H1 (cell line): ENCODE results near the gene ZNF683. TPM values are rescaled to one million over a fixed set of nuclear protein-coding genes. Genes with fewer than 3 reads are reported as not detected.

ENCODE experiments used
- CTCF ChIA-PET: fragments of 300-600 bp; sonication (Branson Sonifier 250); formaldehyde crosslinking; loops from one replicate; lab custom pipeline; 2021; ENCODE audit not compliant: partially characterized antibody; lab: Charles Lee
- POLR2A ChIA-PET: fragments of 300-600 bp; sonication (Branson Sonifier 250); formaldehyde crosslinking; loops from one replicate; lab custom pipeline; 2021; ENCODE audit warnings: inconsistent platforms; ENCODE audit not compliant: partially characterized antibody; lab: Charles Lee
- DNase-seq, 2 experiments: peaks; one replicate each; pipeline versions ENCODE4 v3.0.0 to v3.0.0-alpha.2; 2010 to 2022; ENCODE audit warnings: low spot score in 2 of 2, low read depth in 1 of 2, mixed read lengths in 1 of 2
- FAIRE-seq: peaks from 2 replicates; lab custom pipeline; 2011; peaks lifted over from hg19 to GRCh38; lab: Jason Lieb, UNC
- H2AFZ ChIP-seq: 2 replicates; pipeline ENCODE4 v1.8.1; 2012; ENCODE audit warnings: low read length, inconsistent platforms
- H2AK5ac ChIP-seq: 2 replicates; pipeline ENCODE4 v1.6.1; 2013; ENCODE audit warnings: low read depth, low read length
- H2BK120ac ChIP-seq: replicated peaks from 2 replicates; pipeline ENCODE3; 2013; ENCODE audit warnings: low read depth, low read length, inconsistent platforms
- H2BK12ac ChIP-seq: 2 replicates; pipeline ENCODE4 v1.6.1; 2013; ENCODE audit warnings: low read depth, low read length
- H2BK15ac ChIP-seq: 2 replicates; pipeline ENCODE4 v1.6.1; 2013; ENCODE audit warnings: low read length
- H2BK20ac ChIP-seq: 2 replicates; pipeline ENCODE4 v1.6.1; 2013; ENCODE audit warnings: low read length
- H2BK5ac ChIP-seq: 2 replicates; pipeline ENCODE4 v1.6.1; 2013; ENCODE audit warnings: low read depth, low read length
- H3K14ac ChIP-seq: 2 replicates; pipeline ENCODE4 v1.6.1; 2013; ENCODE audit warnings: inconsistent platforms; ENCODE audit not compliant: insufficient read length
- H3K18ac ChIP-seq: 2 replicates; pipeline ENCODE4 v1.6.1; 2013; ENCODE audit warnings: low read length; ENCODE audit errors: extremely low read depth
- H3K23ac ChIP-seq: 2 replicates; pipeline ENCODE4 v1.6.1; 2013; ENCODE audit warnings: inconsistent platforms; ENCODE audit not compliant: insufficient read length
- H3K23me2 ChIP-seq: 2 replicates; pipeline ENCODE4 v1.6.1; 2013; ENCODE audit warnings: low read depth, low read length
- H3K27ac ChIP-seq: 2 replicates; pipeline ENCODE4 v1.6.1; 2011; ENCODE audit warnings: low read depth, low read length, inconsistent platforms
- H3K27me3 ChIP-seq, 4 experiments: replicated peaks in 1 of 4; 1 replicate in 1 of 4; 2 replicates in 3 of 4; pipeline versions ENCODE4 v1.6.1 to v1.8.1; 2011 to 2013; ENCODE audit warnings: low read length in 3 of 4, mild to moderate bottlenecking in 3 of 4, inconsistent platforms in 2 of 4, mixed read lengths in 2 of 4, moderate library complexity in 1 of 4; ENCODE audit not compliant: control insufficient read depth in 3 of 4, insufficient read depth in 3 of 4; ENCODE audit errors: extremely low read depth in 1 of 4
- H3K36me3 ChIP-seq, 4 experiments: 2 replicates each; pipeline versions ENCODE4 v1.6.1 to v1.8.1; 2011 to 2013; ENCODE audit warnings: mild to moderate bottlenecking in 4 of 4, low read length in 3 of 4, moderate library complexity in 2 of 4, control low read depth in 1 of 4, inconsistent platforms in 1 of 4; ENCODE audit not compliant: insufficient read depth in 4 of 4, control insufficient read depth in 2 of 4
- H3K4ac ChIP-seq: replicated peaks from 2 replicates; pipeline ENCODE3; 2013; ENCODE audit warnings: low read length, low read depth, mixed read lengths, inconsistent platforms; ENCODE audit not compliant: insufficient read length
- H3K4me1 ChIP-seq, 4 experiments: replicated peaks in 1 of 4; 1 replicate in 1 of 4; 2 replicates in 3 of 4; pipeline versions ENCODE4 v1.6.1 to v1.8.1; 2011 to 2013; ENCODE audit warnings: low read length in 3 of 4, inconsistent platforms in 2 of 4, mixed read lengths in 1 of 4; ENCODE audit not compliant: insufficient read depth in 4 of 4, control insufficient read depth in 3 of 4
- H3K4me2 ChIP-seq, 2 experiments: 2 replicates each; pipeline versions ENCODE4 v1.6.1 to v1.8.1; 2011 to 2013; ENCODE audit warnings: low read depth in 2 of 2, low read length in 2 of 2, control low read depth in 1 of 2, inconsistent platforms in 1 of 2, mild to moderate bottlenecking in 1 of 2; ENCODE audit not compliant: insufficient read depth in 1 of 2
- H3K4me3 ChIP-seq, 4 experiments: fragments of 200-600, 300-600 bp in 1 of 4; sonication (generic), shearing (Covaris generic), sonication (Bioruptor Twin) in 1 of 4; 2 replicates each; pipeline versions ENCODE4 v1.5.1 to v1.8.1; 2011 to 2016; ENCODE audit warnings: low read length in 4 of 4, low read depth in 3 of 4, control low read depth in 2 of 4, inconsistent platforms in 2 of 4, mild to moderate bottlenecking in 2 of 4, mixed read lengths in 1 of 4, moderate library complexity in 1 of 4; ENCODE audit not compliant: insufficient read depth in 2 of 4; ENCODE audit errors: extremely low read depth in 1 of 4
- H3K56ac ChIP-seq: replicated peaks from 2 replicates; pipeline ENCODE3; 2013; ENCODE audit warnings: low read depth, mild to moderate bottlenecking, mixed read lengths, low read length, inconsistent platforms; ENCODE audit not compliant: insufficient read length
- H3K79me1 ChIP-seq: 2 replicates; pipeline ENCODE4 v1.6.1; 2013; ENCODE audit warnings: low read depth, low read length, control low read depth
- H3K79me2 ChIP-seq, 2 experiments: 2 replicates each; pipeline versions ENCODE4 v1.6.1 to v1.8.1; 2012 to 2013; ENCODE audit warnings: low read length in 2 of 2, mild to moderate bottlenecking in 2 of 2, inconsistent platforms in 1 of 2; ENCODE audit not compliant: insufficient read depth in 2 of 2, control insufficient read depth in 1 of 2
- H3K9ac ChIP-seq, 4 experiments: replicated peaks in 1 of 4; 1 replicate in 1 of 4; 2 replicates in 3 of 4; pipeline versions ENCODE4 v1.6.1 to v1.8.1; 2011 to 2013; ENCODE audit warnings: low read depth in 3 of 4, low read length in 3 of 4, control low read depth in 2 of 4, mild to moderate bottlenecking in 2 of 4, moderate library complexity in 2 of 4, inconsistent platforms in 1 of 4; ENCODE audit errors: extremely low read depth in 1 of 4
- H3K9me3 ChIP-seq, 2 experiments: 2 replicates each; pipeline versions ENCODE4 v1.6.1 to v1.8.1; 2012 to 2013; ENCODE audit warnings: mild to moderate bottlenecking in 2 of 2, moderate library complexity in 2 of 2, control low read depth in 1 of 2, inconsistent platforms in 1 of 2, low read depth in 1 of 2, low read length in 1 of 2, mixed read lengths in 1 of 2; ENCODE audit not compliant: insufficient read depth in 2 of 2
- H4K20me1 ChIP-seq, 2 experiments: replicated peaks in 1 of 2; 2 replicates each; pipeline versions ENCODE3 to v1.8.1; 2011 to 2013; ENCODE audit warnings: inconsistent platforms in 2 of 2, low read length in 2 of 2, mild to moderate bottlenecking in 1 of 2; ENCODE audit not compliant: insufficient read depth in 2 of 2, control insufficient read depth in 1 of 2
- H4K5ac ChIP-seq: 2 replicates; pipeline ENCODE4 v1.6.1; 2013; ENCODE audit warnings: low read length, low read depth, mixed read lengths, inconsistent platforms; ENCODE audit not compliant: insufficient read length
- H4K8ac ChIP-seq: 2 replicates; pipeline ENCODE4 v1.8.0; 2013; ENCODE audit warnings: mild to moderate bottlenecking, moderate library complexity, low read length, inconsistent platforms; ENCODE audit not compliant: insufficient read depth; ENCODE audit errors: extremely low read depth
- H4K91ac ChIP-seq: replicated peaks from 2 replicates; pipeline ENCODE3; 2013; ENCODE audit warnings: low read length, mixed read lengths, inconsistent platforms; ENCODE audit not compliant: insufficient read length
- CHD2 ChIP-seq: IDR thresholded peaks from 2 replicates; pipeline ENCODE4 v1.6.1; 2012; ENCODE audit warnings: low read length, improper control_type of control experiment
- FOSL1 ChIP-seq: IDR thresholded peaks from 2 replicates; pipeline ENCODE4 v1.6.1; 2011; ENCODE audit warnings: mild to moderate bottlenecking, low read depth, low read length, moderate library complexity; ENCODE audit not compliant: insufficient read depth
- RBBP5 ChIP-seq: IDR thresholded peaks from 2 replicates; pipeline ENCODE4 v1.7.1; 2012; ENCODE audit warnings: low read depth, mild to moderate bottlenecking, inconsistent platforms, low read length, moderate library complexity, borderline replicate concordance
- SAP30 ChIP-seq: fragments of 300-600 bp; sonication (generic); IDR thresholded peaks from 2 replicates; pipeline ENCODE4 v1.7.1; 2012; ENCODE audit warnings: low read length, moderate library complexity, mild to moderate bottlenecking, inconsistent platforms; ENCODE audit not compliant: insufficient read depth, insufficient replicate concordance
- SP4 ChIP-seq: IDR thresholded peaks from 2 replicates; pipeline ENCODE4 v1.6.1; 2012; ENCODE audit warnings: low read length, inconsistent platforms
- SUZ12 ChIP-seq: fragments of 200-600 bp; sonication (generic); IDR thresholded peaks from 2 replicates; pipeline ENCODE4 v1.6.1; 2012; ENCODE audit warnings: mild to moderate bottlenecking, inconsistent platforms, low read length, moderate library complexity, mixed read lengths
- USF2 ChIP-seq: IDR thresholded peaks from 2 replicates; pipeline ENCODE4 v1.6.1; 2011; ENCODE audit warnings: low read length, improper control_type of control experiment
- WGBS, 2 experiments: shearing (Covaris generic) in 1 of 2; methylation state at CpG; one replicate each; pipeline versions ENCODE4 v1.1.6 to v1.1.7; 2013 to 2015; ENCODE audit warnings: low lambda C conversion rate in 2 of 2, mixed read lengths in 2 of 2, inconsistent platforms in 1 of 2, low coverage in 1 of 2, missing lambda C conversion rate in 1 of 2; ENCODE audit not compliant: insufficient replicate concordance in 2 of 2, insufficient coverage in 1 of 2, insufficient read length in 1 of 2; ENCODE audit errors: extremely low coverage in 1 of 2, missing lambda C conversion rate in 1 of 2; 5-methylcytosine and 5-hydroxymethylcytosine counted together
- polyA plus RNA-seq, 7 experiments: library from polyadenylated mRNA; depleted of rRNA in 3 of 7; stranded (reverse) in 5 of 7; unstranded in 2 of 7; fragments of >200 nt in 5 of 7; fragments of 200-250 nt in 2 of 7; gene quantifications; 1 replicate in 5 of 7; 2 replicates in 1 of 7; 4 replicates in 1 of 7; pipeline versions ENCODE4 v1.2.1 to v1.2.3, GENCODE V29; 2011 to 2013; ENCODE audit warnings: missing spikeins in 2 of 7, mixed read lengths in 2 of 7
- total RNA-seq: library from RNA; stranded (reverse); fragmentation: NEBNext Ultra II Directional; extraction: Animal tissue kit (Norgen Biotek cat#: 25700); gene quantifications from 2 replicates; pipeline ENCODE4 v1.2.1, GENCODE V29; 2021

The ZNF683 gene
- total and polyA plus RNA-seq, 2 of the 8 experiments (the other 6 are each of a cell fraction or from before 2014, with no cell fraction given), result not detected

- Histone ChIP-seq H3K56ac (no peak overlapping the region), H2BK12ac (no peak overlapping the region), H3K4me3 (no peak overlapping the region), H3K23ac (no peak overlapping the region), H3K27ac (no peak overlapping the region), H2BK120ac (peak overlapping the region; percentile 33), H3K79me2 (no peaks in the 10 kb centered on the region), H3K4ac (no peak overlapping the region)
- CTCF ChIA-PET, result interaction anchor here (0.8 to 3.2 kb wide), 3 partner anchors 10 to 63 kb away, joined by 3 to 17 read pairs (median 4); no protein-coding TSS in a partner anchor
- 91% methylated on average over 3 of the region's 3 CpGs; no CpG with 5 or more reads in 1 of the 2 experiments for WGBS, 2 experiments
- no peak for TF ChIP-seq SAP30
- TF ChIP-seq RBBP5, result no peak
- TF ChIP-seq SUZ12, result no peak
- no peak for TF ChIP-seq FOSL1
- no peak for TF ChIP-seq SP4
- TF ChIP-seq CHD2, result no peak
- no peak for TF ChIP-seq USF2
- TF ChIP-seq, all 59 proteins: peak for 0
- no peak overlapping the region for H2BK20ac ChIP-seq
- no peak overlapping the region for H4K91ac ChIP-seq
- no peaks in the 10 kb centered on the region for H3K79me1 ChIP-seq
- no peak overlapping the region for H2AK5ac ChIP-seq
- POLR2A ChIA-PET, result interaction anchor here (12.4 to 15.3 kb wide), 2 partner anchors 12 to 19 kb away, joined by 95 to 166 read pairs; partner anchors contain the start of gene LIN28A
- no peak overlapping the region for H2AFZ ChIP-seq
- no peaks in the 10 kb centered on the region for H3K36me3 ChIP-seq
- no peak overlapping the region for H4K5ac ChIP-seq
- FAIRE-seq, result no peak
- H2BK15ac ChIP-seq, result no peak overlapping the region
- no peaks in the 10 kb centered on the region for H3K27me3 ChIP-seq
- no peaks in the 10 kb centered on the region; the same call in 1 of the 2 replicates for H3K23me2 ChIP-seq
- no peak overlapping the region for H3K18ac ChIP-seq
- H3K9me3 ChIP-seq, result no peaks in the 10 kb centered on the region
- no peak overlapping the region for H2BK5ac ChIP-seq
- no peaks in the 10 kb centered on the region for H3K4me1 ChIP-seq
- no peaks in the 10 kb centered on the region for H4K20me1 ChIP-seq
- H3K14ac ChIP-seq, result no peak overlapping the region
- H3K9ac ChIP-seq, result no peak overlapping the region
- H4K8ac ChIP-seq, result no peak overlapping the region
- DNase-seq, result no peak
- no peak overlapping the region for H3K4me2 ChIP-seq
Measured at GRCh38 chr1:26399034-26399433, 26.5 kb upstream of the ZNF683 start.
